NT2/D1 (cell line): ENCODE measurements around the gene DPP3.
"Not testable (repeated sequence)": the region's sequence is repeated elsewhere in the genome, so short reads cannot be mapped to it uniquely, and the experiment has no call there.

Experiments
- DNase-seq: peaks from one replicate; pipeline ENCODE4 v3.0.0-alpha.2; 2011; ENCODE audit warnings: low read depth, low spot score
- H3K27me3 ChIP-seq: 2 replicates; pipeline ENCODE4 v1.6.0; 2011; ENCODE audit warnings: mild to moderate bottlenecking; ENCODE audit not compliant: insufficient read length, insufficient read depth
- H3K36me3 ChIP-seq: 2 replicates; pipeline ENCODE4 v1.6.1; 2011; ENCODE audit warnings: mild to moderate bottlenecking, low read length, mixed read lengths; ENCODE audit not compliant: insufficient read depth, insufficient read length
- H3K4me1 ChIP-seq: 2 replicates; pipeline ENCODE4 v1.5.1; 2011; ENCODE audit not compliant: insufficient read depth, insufficient read length
- H3K4me3 ChIP-seq: 2 replicates; pipeline ENCODE4 v1.5.1; 2011; ENCODE audit warnings: low read depth; ENCODE audit not compliant: insufficient read length
- H3K9ac ChIP-seq: 2 replicates; pipeline ENCODE4 v1.6.0; 2011; ENCODE audit warnings: low read depth; ENCODE audit not compliant: insufficient read length
- H3K9me3 ChIP-seq: 2 replicates; pipeline ENCODE4 v1.5.1; 2011; ENCODE audit warnings: mild to moderate bottlenecking, low read length; ENCODE audit not compliant: insufficient read depth
- SUZ12 ChIP-seq: IDR thresholded peaks from 2 replicates; pipeline ENCODE4 v1.6.1; 2011; ENCODE audit not compliant: insufficient read length, insufficient read depth; ENCODE audit errors: extremely low read depth
- YY1 ChIP-seq: IDR thresholded peaks from 2 replicates; pipeline ENCODE4 v1.6.1; 2011; ENCODE audit not compliant: insufficient read length, insufficient read depth
- ZNF274 ChIP-seq: IDR thresholded peaks from 2 replicates; pipeline ENCODE4 v1.6.1; 2011; ENCODE audit warnings: mild to moderate bottlenecking, low read depth, low read length

The DPP3 gene

GRCh38 chr11:66480117-66480938, at the start of gene DPP3:
Gene DPP3, plus strand, starts transcription at chr11:66480434. Its CDS starts 1,767 bp downstream, at chr11:66482201.
- peaks cover 12% of the 10 kb centered on the region for H3K4me1 ChIP-seq
- no peaks in the 10 kb centered on the region for H3K9me3 ChIP-seq
- peak within 1 kb of the TSS; percentile 97 for H3K9ac ChIP-seq
- TF ChIP-seq YY1 (no peak), SUZ12 (no peak), ZNF274 (no peak)
- peak within 1 kb of the TSS; percentile 96 for H3K4me3 ChIP-seq
- H3K27me3 ChIP-seq, result no peaks in the 10 kb centered on the region
- DNase-seq, result peak; percentile 97
- peaks cover 57% of the 10 kb centered on the region for H3K36me3 ChIP-seq

- not testable (repeated sequence) for H3K4me3 ChIP-seq, H3K27me3 ChIP-seq, H3K9me3 ChIP-seq, DNase-seq, H3K9ac ChIP-seq, H3K4me1 ChIP-seq
- peaks cover 39% of the 10 kb centered on the region for H3K36me3 ChIP-seq
These were observed 48.9 kb upstream of the DPP3 start for GRCh38 chr11:66431287-66431686.

GRCh38 chr11:66431871-66432329, 48.3 kb upstream of the DPP3 start:
- not testable (repeated sequence) for DNase-seq
- peaks cover 39% of the 10 kb centered on the region for H3K36me3 ChIP-seq

GRCh38 chr11:66432597-66432996, 47.6 kb upstream of the DPP3 start:
- H3K9me3 ChIP-seq, result no peaks in the 10 kb centered on the region
- H3K4me3 ChIP-seq, result no peak overlapping the region
- peaks cover 44% of the 10 kb centered on the region for H3K36me3 ChIP-seq
- no peaks in the 10 kb centered on the region for H3K27me3 ChIP-seq
- no peak overlapping the region for H3K9ac ChIP-seq
- peaks cover 5% of the 10 kb centered on the region for H3K4me1 ChIP-seq
- no peak for TF ChIP-seq YY1
- TF ChIP-seq ZNF274, result no peak
- no peak for DNase-seq

More at GRCh38 chr11:66431871-66432329, 48.3 kb upstream of the DPP3 start:
- H3K4me3 ChIP-seq, H3K9me3 ChIP-seq, H3K4me1 ChIP-seq, H3K27me3 ChIP-seq, H3K9ac ChIP-seq: not testable (repeated sequence)

- H3K27me3 ChIP-seq, result no peaks in the 10 kb centered on the region
- TF ChIP-seq YY1 (no peak), SUZ12 (no peak), ZNF274 (no peak)
- peaks cover 32% of the 10 kb centered on the region for H3K36me3 ChIP-seq
- H3K4me3 ChIP-seq, result peak overlapping the region; percentile 94
- H3K9ac ChIP-seq, result peak overlapping the region; percentile 93
- H3K4me1 ChIP-seq, result peaks cover 3% of the 10 kb centered on the region
- no peak for DNase-seq
- peaks cover 9% of the 10 kb centered on the region; the same call in 1 of the 2 replicates for H3K9me3 ChIP-seq
These were observed 42.2 kb upstream of the DPP3 start for GRCh38 chr11:66437979-66438503.

GRCh38 chr11:66438504-66439466, 41.4 kb upstream of the DPP3 start, which contains the start of gene MRPL11:
Gene MRPL11, minus strand, starts transcription at chr11:66438848. Its CDS starts 94 bp downstream, at chr11:66438754.
- peak within 1 kb of the TSS; percentile 94 for H3K4me3 ChIP-seq
- peaks cover 16% of the 10 kb centered on the region; the same call in 1 of the 2 replicates for H3K9me3 ChIP-seq

GRCh38 chr11:66440101-66440939, 39.9 kb upstream of the DPP3 start:
- H3K4me3 ChIP-seq, H3K9ac ChIP-seq, H3K4me1 ChIP-seq, DNase-seq, H3K27me3 ChIP-seq: not testable (repeated sequence)
- H3K36me3 ChIP-seq, result peaks cover 21% of the 10 kb centered on the region
- peaks cover 25% of the 10 kb centered on the region; the same call in 1 of the 2 replicates for H3K9me3 ChIP-seq

More at GRCh38 chr11:66438504-66439466, 41.4 kb upstream of the DPP3 start, which contains the start of gene MRPL11:
- peak; percentile 95 for DNase-seq
- H3K27me3 ChIP-seq, result no peaks in the 10 kb centered on the region
- H3K36me3 ChIP-seq, result peaks cover 28% of the 10 kb centered on the region
- peaks cover 3% of the 10 kb centered on the region for H3K4me1 ChIP-seq
- TF ChIP-seq YY1 (peak; percentile 95), ZNF274 (no peak)
- H3K9ac ChIP-seq, result peak within 1 kb of the TSS; percentile 93

GRCh38 chr11:66440940-66441282, 39.3 kb upstream of the DPP3 start:
- H3K9ac ChIP-seq, DNase-seq, H3K27me3 ChIP-seq, H3K4me1 ChIP-seq, H3K4me3 ChIP-seq: not testable (repeated sequence)
- H3K9me3 ChIP-seq, result peaks cover 25% of the 10 kb centered on the region; the same call in 1 of the 2 replicates
- H3K36me3 ChIP-seq, result peaks cover 15% of the 10 kb centered on the region
